A549 treated with RU486 at 1 μM for 4 hours (cell line): Measurements from ENCODE around the gene CAMK2A. TPM values are rescaled to one million over a fixed set of nuclear protein-coding genes. Genes with fewer than 3 reads are reported as not detected.

Experiments used
- total RNA-seq: library from RNA; stranded (reverse); fragments of 200-300 nt; extraction: Qiagen RNA extraction; gene quantifications from 5 replicates; pipeline ENCODE4 v1.2.3, GENCODE V29; 2022; ENCODE audit warnings: low read depth

Gene CAMK2A
- 0.61 to 1.4 TPM (median 0.83 TPM) in 5 replicates for total RNA-seq

GRCh38 chr5:150289551-150290390 lies at the start of gene CAMK2A:
TSS of gene CAMK2A (minus strand) at chr5:150289773. CDS start at chr5:150289625, 148 bp downstream.

GRCh38 chr5:150302301-150303069 lies 12.9 kb upstream of the CAMK2A start, which contains the start of gene ARSI:
TSS of gene ARSI (minus strand) at chr5:150302905. CDS start at chr5:150302373, 532 bp downstream.

GRCh38 chr5:150189728-150190502 lies 99.7 kb downstream of the CAMK2A start, which contains the start of gene SLC6A7:
TSS of gene SLC6A7 (plus strand) at chr5:150190062. CDS start at chr5:150190328, 266 bp downstream.

Other genes with a start within 250 kb of the CAMK2A start
- 0.05 to 0.33 TPM (median 0.21 TPM) in 4 of 5 replicates, not detected in the other for gene CSF1R, start 203.2 kb downstream of the CAMK2A start, total RNA-seq
- gene PDGFRB, start 133.9 kb downstream of the CAMK2A start, total RNA-seq, result 0.10 to 1.5 TPM (median 0.17 TPM) in 5 replicates
- not detected in 5 replicates for gene CDX1, start 123.0 kb downstream of the CAMK2A start, total RNA-seq
- 0.03 TPM in 3 of 5 replicates, not detected in the others for gene SLC6A7, start 99.7 kb downstream of the CAMK2A start, total RNA-seq
- gene ARSI, start 13.1 kb upstream of the CAMK2A start, total RNA-seq, result 31.9 to 48.3 TPM (median 37.1 TPM) in 5 replicates
- 68.9 to 90.8 TPM (median 81.7 TPM) in 5 replicates for gene TCOF1, start 67.9 kb upstream of the CAMK2A start, total RNA-seq
- not detected in 5 replicates for gene CD74, start 123.1 kb upstream of the CAMK2A start, total RNA-seq
- gene RPS14, start 160.0 kb upstream of the CAMK2A start, total RNA-seq, result 2,822 to 3,025 TPM (median 2,935 TPM) in 5 replicates
- 44.1 to 72.1 TPM (median 55.8 TPM) in 5 replicates for gene NDST1, start 218.4 kb upstream of the CAMK2A start, total RNA-seq